ENCODE results near the gene ZNF419.

DNA sequence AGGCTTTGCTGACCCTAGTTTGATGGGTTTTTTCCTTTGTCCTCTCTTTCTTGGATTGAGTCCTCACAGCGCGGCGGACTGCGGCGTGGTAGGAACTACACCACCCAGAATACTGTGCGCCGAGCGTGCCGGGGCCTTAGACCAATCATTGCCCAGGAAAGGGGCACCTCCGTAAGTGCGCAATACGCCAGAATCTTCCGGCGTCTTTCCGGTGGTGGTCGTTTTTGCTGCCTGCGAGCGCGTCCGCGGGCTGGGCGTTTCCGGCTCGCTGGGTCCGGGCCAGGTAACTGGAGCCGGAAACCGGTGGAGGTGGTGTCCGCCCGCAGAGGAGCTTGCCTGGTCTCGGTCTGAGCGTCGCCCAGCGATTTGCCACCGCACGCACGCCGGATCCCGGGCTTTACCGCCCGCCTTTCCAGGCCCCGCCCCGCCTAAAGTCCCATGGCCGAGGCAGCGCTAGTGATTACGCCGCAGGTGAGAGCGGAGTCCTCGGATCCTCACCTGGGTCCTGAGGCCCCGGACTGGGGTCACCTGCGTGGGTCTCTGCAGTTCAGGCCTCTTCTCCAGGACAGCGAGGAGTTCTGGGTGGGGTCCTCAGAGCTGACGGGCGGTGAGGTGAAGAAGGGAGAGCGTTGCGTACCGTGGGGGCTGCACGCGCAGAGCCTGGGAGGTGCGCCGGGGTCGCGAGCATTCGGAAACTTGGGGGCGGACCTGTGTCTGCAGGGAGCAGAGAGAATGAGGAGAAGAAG is 39.8 kb downstream of the ZNF419 start, which contains the start of gene ZNF549:
- TF ChIP-seq POLR2A (IDR thresholded peaks at IDR 0.05) (no peak), EP300 (IDR thresholded peaks at IDR 0.05) (peak in 1 of 4 donors; percentile 37), POLR2AphosphoS5 (IDR thresholded peaks at IDR 0.05) (peak; percentile 44 to 72 (median 64))
- TF ChIP-seq, protein P1, sequence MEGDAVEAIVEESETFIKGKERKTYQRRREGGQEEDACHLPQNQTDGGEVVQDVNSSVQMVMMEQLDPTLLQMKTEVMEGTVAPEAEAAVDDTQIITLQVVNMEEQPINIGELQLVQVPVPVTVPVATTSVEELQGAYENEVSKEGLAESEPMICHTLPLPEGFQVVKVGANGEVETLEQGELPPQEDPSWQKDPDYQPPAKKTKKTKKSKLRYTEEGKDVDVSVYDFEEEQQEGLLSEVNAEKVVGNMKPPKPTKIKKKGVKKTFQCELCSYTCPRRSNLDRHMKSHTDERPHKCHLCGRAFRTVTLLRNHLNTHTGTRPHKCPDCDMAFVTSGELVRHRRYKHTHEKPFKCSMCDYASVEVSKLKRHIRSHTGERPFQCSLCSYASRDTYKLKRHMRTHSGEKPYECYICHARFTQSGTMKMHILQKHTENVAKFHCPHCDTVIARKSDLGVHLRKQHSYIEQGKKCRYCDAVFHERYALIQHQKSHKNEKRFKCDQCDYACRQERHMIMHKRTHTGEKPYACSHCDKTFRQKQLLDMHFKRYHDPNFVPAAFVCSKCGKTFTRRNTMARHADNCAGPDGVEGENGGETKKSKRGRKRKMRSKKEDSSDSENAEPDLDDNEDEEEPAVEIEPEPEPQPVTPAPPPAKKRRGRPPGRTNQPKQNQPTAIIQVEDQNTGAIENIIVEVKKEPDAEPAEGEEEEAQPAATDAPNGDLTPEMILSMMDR (IDR thresholded peaks at IDR 0.05) = no peak

All from sigmoid colon (tissue), 4 donors.